Measurements from ENCODE around the gene ZC3H12A. TPM values are rescaled to one million over a fixed set of nuclear protein-coding genes. Genes with fewer than 3 reads are reported as not detected.

ZC3H12A gene
- total and polyA plus RNA-seq, 10 of the 15 experiments (the other 5 are each of a cell fraction or from before 2014, with no cell fraction given) = 0.35 to 30.2 (median 13.8) TPM

DNA sequence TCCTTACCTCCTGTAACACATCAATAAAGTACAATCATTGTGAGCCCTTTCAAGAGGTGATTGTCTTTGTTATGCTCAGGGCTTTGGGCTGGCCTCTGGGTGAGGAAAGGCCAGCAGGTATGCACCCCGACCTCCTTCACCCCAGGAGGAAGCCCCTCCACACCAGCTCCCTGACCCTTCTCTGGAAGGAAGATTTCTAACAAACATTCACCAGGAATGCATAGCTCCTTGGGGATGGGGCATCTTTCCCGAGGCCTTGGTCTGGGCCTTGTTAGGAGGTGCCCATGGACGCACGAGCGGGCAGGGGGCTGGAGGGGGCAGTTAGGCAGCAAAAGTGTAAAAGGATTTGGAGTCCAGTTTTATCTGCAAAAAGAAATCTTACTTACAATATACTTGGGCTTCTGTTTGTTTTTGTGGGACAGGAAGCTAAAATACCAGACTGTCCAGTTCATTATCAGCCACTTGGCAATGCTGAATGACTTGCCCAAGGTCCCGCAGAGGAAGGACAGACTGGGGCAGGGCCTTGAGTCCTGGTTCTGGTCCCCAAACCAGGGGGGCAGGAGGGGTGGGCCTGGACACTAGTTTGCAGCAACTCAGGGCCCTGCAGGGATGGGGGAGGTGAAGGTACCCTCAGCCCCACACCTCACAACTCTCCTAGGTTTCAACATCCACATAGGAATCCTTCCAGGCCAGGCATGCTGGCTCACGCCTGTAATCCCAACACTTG is 10.1 kb downstream of the ZC3H12A start (continued):
- TF ChIP-seq SPI1 (IDR thresholded peaks at IDR 0.05; ENCODE audit: borderline replicate concordance, insufficient read depth, low read depth, low read length) = no peak
- TF ChIP-seq MEF2A (IDR thresholded peaks at IDR 0.05; ENCODE audit: insufficient read depth, low read depth, low read length) = no peak

DNA sequence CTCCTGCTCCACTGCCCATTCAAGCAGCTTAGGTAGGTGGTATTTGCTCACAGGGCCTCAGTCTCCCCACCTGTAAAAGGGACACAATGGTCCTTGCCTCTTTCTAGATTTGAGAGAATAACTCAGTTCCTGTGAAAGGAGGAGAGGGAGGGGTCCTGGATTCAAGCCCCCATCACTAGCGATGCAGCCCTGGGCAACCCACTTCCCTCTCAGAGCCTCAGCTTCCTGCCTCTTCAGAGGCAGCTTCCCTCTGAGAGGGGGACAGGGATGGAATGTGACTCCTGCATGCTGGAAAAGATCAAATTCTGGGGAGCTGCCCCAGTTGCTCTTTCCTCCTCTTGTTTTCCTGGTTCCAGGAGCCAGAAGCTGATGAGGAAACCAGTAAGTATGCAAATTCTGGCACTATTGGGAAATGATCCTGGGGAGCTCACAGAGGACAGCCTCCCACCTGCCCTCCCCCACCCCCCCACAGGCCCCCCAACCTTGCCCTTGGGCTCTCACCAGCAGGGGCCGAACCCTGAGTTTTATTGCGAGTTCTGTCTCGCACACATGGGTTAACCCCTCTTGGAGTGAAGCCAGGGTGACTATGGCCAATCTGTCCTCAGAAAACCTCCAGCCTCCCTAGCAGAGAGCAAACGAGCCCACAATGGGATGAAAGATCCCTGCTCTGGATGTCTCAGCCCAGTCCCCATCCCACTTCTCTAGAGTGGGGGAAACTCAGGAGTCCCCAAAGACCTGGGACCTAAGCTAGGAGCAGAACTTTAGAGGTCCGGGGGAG is 11.7 kb downstream of the ZC3H12A start:
- POLR2A ChIA-PET = interaction anchor here (0.6 to 3.6 kb wide), 4 partner anchors 10 to 39 kb away, joined by 4 to 35 read pairs (median 4); partner anchors contain the start of gene ZC3H12A
- RAD21 ChIA-PET (ENCODE audit: unreplicated experiment) = interaction anchor here (0.8 to 8.3 kb wide), 6 partner anchors 10 to 32 kb away, joined by 3 to 166 read pairs (median 10); partner anchors contain the start of gene ZC3H12A
- BruUV-seq (replicated peaks) = no TSS peak
- peaks cover 25 to 29% of the 10 kb centered on the region in 2 experiments; a peak in 3 of 4 replicates for H3K36me3 ChIP-seq (ENCODE audit: control insufficient read depth in 2 of 2, insufficient read depth in 2 of 2, low read length in 1 of 2)
- DNase-seq (ENCODE audit: low read depth, low spot score) (no peak), FAIRE-seq (no peak), ATAC-seq (no peak)
- H3K27ac ChIP-seq (ENCODE audit: control insufficient read depth, insufficient read depth) = 0 out of 2 replicates have a peak overlapping the region, but pooled peaks have one; percentile 15
- no peak overlapping the region for H2AFZ ChIP-seq (ENCODE audit: control insufficient read depth, low read depth, low read length)
- no peaks in the 10 kb centered on the region for H3K9me3 ChIP-seq (replicated peaks; ENCODE audit: control insufficient read depth, insufficient read depth, low read length)
- H4K20me1 ChIP-seq (ENCODE audit: control insufficient read depth, insufficient read depth) = no peaks in the 10 kb centered on the region; the same call in 1 of the 2 replicates
- no peaks in the 10 kb centered on the region for H3K27me3 ChIP-seq (replicated peaks in 1 of 2; ENCODE audit: control insufficient read depth in 2 of 2, insufficient read depth in 2 of 2, low read length in 1 of 2)
- in situ Hi-C loops (cut with MboI) = no loop called here
- no peak overlapping the region; the same call in 1 of the 2 replicates for H3K4me2 ChIP-seq (ENCODE audit: control insufficient read depth, insufficient read depth)
- no peak overlapping the region for H3K9ac ChIP-seq (ENCODE audit: control insufficient read depth, insufficient read depth, low read length)
- H3K79me2 ChIP-seq (ENCODE audit: control insufficient read depth, insufficient read depth, low read length) = peaks cover 9% of the 10 kb centered on the region
- CTCF ChIA-PET = interaction anchor here (0.8 to 8.1 kb wide), 14 partner anchors 10 to 374 kb away, joined by 3 to 289 read pairs (median 16); partner anchors contain the start of genes MEAF6, MTF1 and ZC3H12A
- H3K4me3 ChIP-seq = no peak overlapping the region
- 48% methylated on average over 6 of the region's 6 CpGs for WGBS (ENCODE audit: insufficient coverage, insufficient replicate concordance, low lambda C conversion rate, missing lambda C conversion rate)
- SMC1A ChIA-PET (ENCODE audit: uncharacterized antibody, unreplicated experiment) = interaction anchor here (0.9 to 4.7 kb wide), 11 partner anchors 8 to 203 kb away, joined by 4 to 128 read pairs (median 23); partner anchors contain the start of gene ZC3H12A
- peaks cover 9% of the 10 kb centered on the region for H3K4me1 ChIP-seq (ENCODE audit: control insufficient read depth, insufficient read depth, low read length)
- intact Hi-C loops (cut with micrococcal nuclease; ENCODE audit: unreplicated experiment) = no loop called here
- no peak for TF ChIP-seq ZBTB11 (CRISPR knock-in tag; IDR thresholded peaks at IDR 0.05)
- TF ChIP-seq CBX3 (IDR thresholded peaks at IDR 0.05; ENCODE audit: borderline replicate concordance, low read depth) = no peak
- no peak for TF ChIP-seq CEBPB (IDR thresholded peaks at IDR 0.05; ENCODE audit: borderline replicate concordance in 1 of 2, low read depth in 2 of 2, low read length in 2 of 2)
- TF ChIP-seq, protein P1, sequence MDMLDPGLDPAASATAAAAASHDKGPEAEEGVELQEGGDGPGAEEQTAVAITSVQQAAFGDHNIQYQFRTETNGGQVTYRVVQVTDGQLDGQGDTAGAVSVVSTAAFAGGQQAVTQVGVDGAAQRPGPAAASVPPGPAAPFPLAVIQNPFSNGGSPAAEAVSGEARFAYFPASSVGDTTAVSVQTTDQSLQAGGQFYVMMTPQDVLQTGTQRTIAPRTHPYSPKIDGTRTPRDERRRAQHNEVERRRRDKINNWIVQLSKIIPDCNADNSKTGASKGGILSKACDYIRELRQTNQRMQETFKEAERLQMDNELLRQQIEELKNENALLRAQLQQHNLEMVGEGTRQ (IDR thresholded peaks at IDR 0.05; ENCODE audit: borderline replicate concordance, low read depth, low read length) = no peak
- TF ChIP-seq ZBED1 (IDR thresholded peaks at IDR 0.05; ENCODE audit: borderline replicate concordance) = no peak
- TF ChIP-seq, protein P2, sequence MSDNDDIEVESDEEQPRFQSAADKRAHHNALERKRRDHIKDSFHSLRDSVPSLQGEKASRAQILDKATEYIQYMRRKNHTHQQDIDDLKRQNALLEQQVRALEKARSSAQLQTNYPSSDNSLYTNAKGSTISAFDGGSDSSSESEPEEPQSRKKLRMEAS (IDR thresholded peaks at IDR 0.05; ENCODE audit: low read depth, low read length) = no peak
- no peak for TF ChIP-seq BCL11A (IDR thresholded peaks at IDR 0.05; ENCODE audit: low read depth, low read length)
- no peak for TF ChIP-seq SRF (IDR thresholded peaks at IDR 0.05; ENCODE audit: low read depth in 2 of 2, low read length in 2 of 2)
- TF ChIP-seq SP1 (IDR thresholded peaks at IDR 0.05; ENCODE audit: low read depth, low read length) = no peak
- TF ChIP-seq, protein P3, sequence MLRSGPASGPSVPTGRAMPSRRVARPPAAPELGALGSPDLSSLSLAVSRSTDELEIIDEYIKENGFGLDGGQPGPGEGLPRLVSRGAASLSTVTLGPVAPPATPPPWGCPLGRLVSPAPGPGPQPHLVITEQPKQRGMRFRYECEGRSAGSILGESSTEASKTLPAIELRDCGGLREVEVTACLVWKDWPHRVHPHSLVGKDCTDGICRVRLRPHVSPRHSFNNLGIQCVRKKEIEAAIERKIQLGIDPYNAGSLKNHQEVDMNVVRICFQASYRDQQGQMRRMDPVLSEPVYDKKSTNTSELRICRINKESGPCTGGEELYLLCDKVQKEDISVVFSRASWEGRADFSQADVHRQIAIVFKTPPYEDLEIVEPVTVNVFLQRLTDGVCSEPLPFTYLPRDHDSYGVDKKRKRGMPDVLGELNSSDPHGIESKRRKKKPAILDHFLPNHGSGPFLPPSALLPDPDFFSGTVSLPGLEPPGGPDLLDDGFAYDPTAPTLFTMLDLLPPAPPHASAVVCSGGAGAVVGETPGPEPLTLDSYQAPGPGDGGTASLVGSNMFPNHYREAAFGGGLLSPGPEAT (IDR thresholded peaks at IDR 0.05; ENCODE audit: low read depth) = no peak
- no peak for TF ChIP-seq POLR2AphosphoS2 (IDR thresholded peaks at IDR 0.05; ENCODE audit: low read depth, low read length)

Data from GM12878 (cell line).